OCI-LY1 (cell line): ENCODE measurements around the gene TMEM198.

Experiments
- H2AFZ ChIP-seq: fragments of 200-600 bp; sonication (generic), shearing (Covaris generic); 2 replicates; pipeline ENCODE4 v1.6.0; 2014; ENCODE audit warnings: antibody characterized with exemption, mild to moderate bottlenecking, low read length
- H3F3A ChIP-seq: fragments of 200-600 bp; sonication (generic), shearing (Covaris generic); 2 replicates; pipeline ENCODE4 v1.6.0; 2014; ENCODE audit warnings: mild to moderate bottlenecking, antibody characterized with exemption, low read length, moderate library complexity; ENCODE audit not compliant: insufficient read depth
- H3K27ac ChIP-seq: fragments of 200-600 bp; sonication (generic); 2 replicates; pipeline ENCODE4 v1.5.1; 2014; ENCODE audit warnings: low read length, mixed run types, mild to moderate bottlenecking, low read depth; ENCODE audit not compliant: poor library complexity, severe bottlenecking
- H3K27me3 ChIP-seq: fragments of 200-600 bp; sonication (generic); 2 replicates; pipeline ENCODE4 v1.6.0; 2014; ENCODE audit warnings: antibody characterized with exemption, mild to moderate bottlenecking, low read length, moderate library complexity; ENCODE audit not compliant: insufficient read depth
- H3K36me3 ChIP-seq: fragments of 200-600 bp; sonication (generic); 2 replicates; pipeline ENCODE4 v1.6.1; 2014; ENCODE audit warnings: mild to moderate bottlenecking, antibody characterized with exemption, low read length, moderate library complexity, mixed read lengths; ENCODE audit not compliant: insufficient read depth
- H3K4me1 ChIP-seq: fragments of 200-600 bp; sonication (generic); 2 replicates; pipeline ENCODE4 v1.5.1; 2014; ENCODE audit warnings: mild to moderate bottlenecking, low read length, moderate library complexity; ENCODE audit not compliant: insufficient read depth, severe bottlenecking
- H3K4me2 ChIP-seq: fragments of 200-600 bp; sonication (generic), shearing (Covaris generic); 2 replicates; pipeline ENCODE4 v1.6.1; 2014; ENCODE audit warnings: low read length
- H3K4me3 ChIP-seq: fragments of 200-600 bp; sonication (generic); 2 replicates; pipeline ENCODE4 v1.5.1; 2014; ENCODE audit warnings: low read length, low read depth, mild to moderate bottlenecking, mixed read lengths; ENCODE audit not compliant: poor library complexity, severe bottlenecking
- H3K79me2 ChIP-seq: fragments of 200-600 bp; shearing (Covaris generic); 2 replicates; pipeline ENCODE4 v1.6.1; 2016; ENCODE audit warnings: mixed run types, low read length, mixed read lengths; ENCODE audit not compliant: insufficient read depth
- H3K9ac ChIP-seq: fragments of 200-600 bp; sonication (generic), shearing (Covaris generic); 2 replicates; pipeline ENCODE4 v1.6.1; 2014; ENCODE audit warnings: mild to moderate bottlenecking, low read length, mixed read lengths
- H3K9me2 ChIP-seq: fragments of 200-600 bp; sonication (generic), shearing (Covaris generic); 2 replicates; pipeline ENCODE4 v1.6.1; 2014; ENCODE audit warnings: low read depth, mild to moderate bottlenecking, low read length, mixed read lengths
- H3K9me3 ChIP-seq: fragments of 200-600 bp; shearing (Covaris generic); 2 replicates; pipeline ENCODE4 v1.6.1; 2014; ENCODE audit warnings: low read length, mixed read lengths
- H4K20me1 ChIP-seq: fragments of 200-600 bp; sonication (generic), shearing (Covaris generic); 2 replicates; pipeline ENCODE4 v1.6.0; 2016; ENCODE audit warnings: mild to moderate bottlenecking, low read length; ENCODE audit not compliant: insufficient read depth
- CTCF ChIP-seq: fragments of 200-600 bp; sonication (generic), shearing (Covaris generic); IDR thresholded peaks from 2 replicates; pipeline ENCODE4 v1.5.1; 2017; ENCODE audit warnings: mild to moderate bottlenecking, antibody characterized with exemption, low read length, moderate library complexity, mixed read lengths
- EZH2 ChIP-seq: fragments of 200-600 bp; sonication (generic), shearing (Covaris generic); IDR thresholded peaks from 2 replicates; pipeline ENCODE4 v1.8.0; 2017; ENCODE audit warnings: borderline replicate concordance, mixed run types, mild to moderate bottlenecking, antibody characterized with exemption, low read length, moderate library complexity, mixed read lengths

Gene TMEM198

GRCh38 chr2:219556413-219556812 lies 12.6 kb downstream of the TMEM198 start:
- no peaks in the 10 kb centered on the region for H3K9me3 ChIP-seq
- H3F3A ChIP-seq: no peaks in the 10 kb centered on the region
- H4K20me1 ChIP-seq: no peaks in the 10 kb centered on the region
- H3K27me3 ChIP-seq: 0 out of 2 replicates have a peak, but pooled peaks cover 4% of the 10 kb centered on the region
- TF ChIP-seq CTCF: no peak
- no peak for TF ChIP-seq EZH2
- H3K36me3 ChIP-seq: no peaks in the 10 kb centered on the region
- H3K4me3 ChIP-seq: no peak overlapping the region
- H3K4me2 ChIP-seq: no peak overlapping the region
- no peak overlapping the region for H3K27ac ChIP-seq
- no peaks in the 10 kb centered on the region for H3K4me1 ChIP-seq
- no peak overlapping the region for H2AFZ ChIP-seq
- H3K9me2 ChIP-seq: no peaks in the 10 kb centered on the region
- H3K79me2 ChIP-seq: no peaks in the 10 kb centered on the region
- H3K9ac ChIP-seq: no peak overlapping the region

DNA sequence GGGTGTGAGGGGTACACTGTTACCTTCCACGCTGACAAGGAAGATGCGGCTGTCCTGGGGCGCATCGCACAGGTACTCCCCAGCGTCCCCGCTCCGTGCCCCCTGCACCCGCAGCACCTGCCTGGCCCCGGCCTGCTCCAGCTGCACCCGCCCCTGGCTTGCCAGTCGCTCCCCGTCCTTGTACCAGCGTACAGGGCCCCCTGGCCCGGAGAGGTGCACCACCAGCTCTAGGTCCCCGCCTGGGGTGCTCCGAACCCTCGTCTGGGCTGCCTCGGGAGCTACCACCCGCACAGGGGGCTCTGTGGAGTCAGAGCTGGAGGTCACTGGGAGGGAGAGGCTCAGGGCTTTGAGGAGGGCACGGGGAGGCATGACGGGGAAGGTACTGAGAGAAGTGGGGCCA lies 13.5 kb downstream of the TMEM198 start:
- TF ChIP-seq EZH2: no peak
- TF ChIP-seq CTCF: no peak
- Histone ChIP-seq H3K9me2 (no peaks in the 10 kb centered on the region), H2AFZ (no peak overlapping the region)

GRCh38 chr2:219557791-219558785 lies 14.3 kb downstream of the TMEM198 start:
- Histone ChIP-seq H3K9me2 (no peaks in the 10 kb centered on the region), H3K4me1 (no peaks in the 10 kb centered on the region), H3K27ac (no peak overlapping the region), H3K9ac (no peak overlapping the region), H3F3A (no peaks in the 10 kb centered on the region), H3K4me2 (no peak overlapping the region), H3K9me3 (no peaks in the 10 kb centered on the region), H4K20me1 (no peaks in the 10 kb centered on the region), H3K79me2 (no peaks in the 10 kb centered on the region), H3K4me3 (no peak overlapping the region), H2AFZ (no peak overlapping the region), H3K36me3 (no peaks in the 10 kb centered on the region), H3K27me3 (0 out of 2 replicates have a peak, but pooled peaks cover 4% of the 10 kb centered on the region)
- TF ChIP-seq EZH2 (no peak), CTCF (no peak)

More for the DNA sequence above, 13.5 kb downstream of the TMEM198 start:
- H3F3A ChIP-seq: no peaks in the 10 kb centered on the region
- H3K9me3 ChIP-seq: no peaks in the 10 kb centered on the region
- H3K79me2 ChIP-seq: no peaks in the 10 kb centered on the region
- H3K4me2 ChIP-seq: no peak overlapping the region
- 0 out of 2 replicates have a peak, but pooled peaks cover 4% of the 10 kb centered on the region for H3K27me3 ChIP-seq
- H3K4me1 ChIP-seq: no peaks in the 10 kb centered on the region
- no peaks in the 10 kb centered on the region for H3K36me3 ChIP-seq
- no peaks in the 10 kb centered on the region for H4K20me1 ChIP-seq
- H3K27ac ChIP-seq: no peak overlapping the region
- H3K9ac ChIP-seq: no peak overlapping the region
- no peak overlapping the region for H3K4me3 ChIP-seq
